Cardiac ventricle fibroblast (primary cell): ENCODE measurements around the gene BTBD10. TPM values are rescaled to one million over a fixed set of nuclear protein-coding genes. Genes with fewer than 3 reads are reported as not detected.

ENCODE experiments used
- total RNA-seq: library from RNA; depleted of rRNA; stranded (reverse); fragments of >200 nt; gene quantifications from 2 replicates; pipeline ENCODE4 v1.2.3, GENCODE V29; 2015

The BTBD10 gene
- total RNA-seq: 17.7 and 23.9 TPM in 2 replicates

GRCh38 chr11:13462901-13463778, at the start of gene BTBD10:
BTBD10 (minus strand) TSS chr11:13463222; CDS start chr11:13445124, 18,098 bp downstream.

GRCh38 chr11:13495929-13496328, 32.9 kb upstream of the BTBD10 start, which contains the start of gene PTH:
PTH (minus strand) TSS chr11:13495997; CDS start chr11:13492855, 3,142 bp downstream.

Other genes with a start within 250 kb of the BTBD10 start
- 8.1 and 10.3 TPM in 2 replicates for gene BMAL1, start 185.4 kb downstream of the BTBD10 start, total RNA-seq
- not detected in 2 replicates for gene PTH, start 32.8 kb upstream of the BTBD10 start, total RNA-seq
- gene FAR1, start 205.4 kb upstream of the BTBD10 start, total RNA-seq: 21.4 and 26.5 TPM in 2 replicates